MM.1S (cell line): ENCODE data around the gene KRTAP24-1.

ENCODE experiments used
- CTCF ChIP-seq: fragments of 300-600 bp; sonication (generic); IDR thresholded peaks from 2 replicates; pipeline ENCODE4 v1.5.1; 2016; ENCODE audit warnings: antibody characterized with exemption, low read length, mixed read lengths
- EZH2 ChIP-seq: fragments of 300-600 bp; sonication (generic); optimal IDR thresholded peaks from 2 replicates; pipeline ENCODE3; 2017; ENCODE audit warnings: low read depth, mild to moderate bottlenecking, antibody characterized with exemption, low read length, mixed read lengths
- EZH2phosphoT487 ChIP-seq: fragments of 300-600 bp; sonication (generic); IDR thresholded peaks from 2 replicates; pipeline ENCODE4 v1.6.1; 2018; ENCODE audit warnings: antibody characterized with exemption, low read length

GRCh38 chr21:30271156-30271555 lies 11.6 kb downstream of the KRTAP24-1 start:
- TF ChIP-seq CTCF (no peak), EZH2 (no peak), EZH2phosphoT487 (no peak)
